B cell (primary cell): ENCODE measurements around the gene GSDMA.

Source experiments
- CTCF ChIP-seq: fragments of 200-600 bp; IDR thresholded peaks from one replicate; pipeline ENCODE4 v1.8.0; 2022; ENCODE audit warnings: antibody characterized with exemption, mild to moderate bottlenecking
- EZH2 ChIP-seq: IDR thresholded peaks from 2 replicates; pipeline ENCODE4 v1.6.1; 2012; ENCODE audit warnings: borderline replicate concordance, low read depth, mild to moderate bottlenecking, moderate library complexity, low read length; ENCODE audit not compliant: insufficient read depth, poor library complexity, severe bottlenecking

DNA sequence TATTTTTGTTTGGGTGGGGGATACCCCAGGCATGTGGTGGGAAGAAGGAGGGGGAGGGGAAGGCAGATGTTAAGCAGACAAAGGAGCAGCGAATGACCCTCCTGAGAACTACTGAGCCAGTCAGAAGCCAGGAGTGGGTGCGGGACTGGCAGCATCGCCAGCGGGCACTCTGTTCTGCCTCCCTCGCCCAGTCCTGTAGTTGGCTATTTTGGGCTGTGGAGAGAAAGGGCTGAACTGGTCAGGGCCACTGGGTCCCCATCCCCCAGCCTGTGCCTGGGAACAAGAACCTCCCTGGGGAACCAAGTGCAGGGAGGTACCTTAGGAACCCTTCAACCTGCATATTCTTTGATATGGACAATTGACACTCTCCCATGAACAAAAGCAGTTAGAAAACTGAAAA is 28.9 kb upstream of the GSDMA start:
- TF ChIP-seq CTCF (no peak), EZH2 (no peak)
